ENCODE data around the gene HMOX2. TPM values are rescaled to one million over a fixed set of nuclear protein-coding genes. Genes with fewer than 3 reads are reported as not detected.
A peak's percentile ranks its signal among the peaks of the same experiment; 100 is the strongest.

HMOX2 gene
- total and polyA plus RNA-seq, 3 experiments from 2014 or later: 87.5 to 178 (median 95.2) TPM

DNA sequence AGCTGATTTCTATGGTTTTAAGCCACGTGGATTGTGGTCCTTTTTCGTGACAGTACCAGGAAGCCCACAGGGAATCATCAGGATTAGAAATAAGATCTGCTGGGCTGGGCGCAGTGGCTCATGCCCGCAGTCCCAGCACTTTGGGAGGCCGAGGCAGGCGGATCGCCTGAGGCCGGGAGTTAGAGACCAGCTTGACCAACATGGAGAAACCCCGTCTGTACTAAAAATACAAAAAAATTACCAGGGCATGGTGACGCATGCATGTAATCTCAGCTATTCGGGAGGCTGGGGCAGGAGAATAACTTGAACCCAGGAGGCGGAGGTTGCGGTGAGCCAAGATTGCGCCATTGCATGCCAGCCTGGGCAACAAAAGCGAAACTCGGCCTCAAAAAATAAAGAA, 8.3 kb upstream of the HMOX2 start:
- Histone ChIP-seq H3K36me3 (ENCODE audit: insufficient read depth, low read length) (peaks cover 12% of the 10 kb centered on the region), H3K4me1 (ENCODE audit: insufficient read depth, low read length) (peaks cover 28% of the 10 kb centered on the region), H3K27ac (ENCODE audit: low read depth, low read length) (no peak overlapping the region), H3K4me3 (ENCODE audit: low read length) (no peak overlapping the region), H3K27me3 (ENCODE audit: insufficient read depth, low read length, poor library complexity, severe bottlenecking) (no peaks in the 10 kb centered on the region), H3K9me3 (ENCODE audit: low read length) (no peaks in the 10 kb centered on the region)
- Mint-ChIP-seq H3K27ac (peak overlapping the region in 1 of 8 donors; percentile 98), H3K36me3 (peaks cover 7 to 58% (median 15%) of the 10 kb centered on the region in 3 donors), H3K4me1 (peaks cover 30 to 40% (median 34%) of the 10 kb centered on the region in 3 donors), H3K27me3 (no peaks in the 10 kb centered on the region), H3K4me3 (no peak overlapping the region), H3K9me3 (no peaks in the 10 kb centered on the region)
- no peak for DNase-seq
- ChIA-PET POLR2A (no interaction called here), CTCF (interaction anchor here (1.0 kb wide), 1 partner anchor 38 kb away, joined by 3 read pairs; no protein-coding TSS in a partner anchor)

DNA sequence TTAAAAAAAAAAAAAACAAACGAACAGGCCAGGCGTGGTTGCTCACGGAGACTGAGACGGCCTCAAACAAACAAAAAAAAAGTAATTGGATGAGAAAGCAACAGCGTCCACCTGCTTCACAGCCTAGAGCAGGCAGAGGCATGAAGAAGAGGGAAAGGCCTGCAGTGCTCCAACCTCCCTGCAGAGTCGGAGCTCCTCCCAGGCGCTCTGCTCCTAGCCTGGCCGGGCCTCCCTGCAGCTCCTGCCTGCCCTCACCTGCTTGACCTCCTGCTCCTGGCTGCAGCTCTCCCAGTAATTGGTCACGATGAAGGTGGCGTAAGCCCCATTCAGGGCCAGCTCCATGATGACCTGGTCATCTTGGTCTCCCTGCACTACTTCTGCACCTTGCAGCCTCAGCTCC, 7.2 kb upstream of the HMOX2 start:
- Histone ChIP-seq H3K4me1 (ENCODE audit: insufficient read depth, low read length) (peaks cover 30% of the 10 kb centered on the region), H3K27me3 (ENCODE audit: insufficient read depth, low read length, poor library complexity, severe bottlenecking) (no peaks in the 10 kb centered on the region), H3K4me3 (ENCODE audit: low read length) (no peak overlapping the region), H3K27ac (ENCODE audit: low read depth, low read length) (no peak overlapping the region), H3K9me3 (ENCODE audit: low read length) (no peaks in the 10 kb centered on the region), H3K36me3 (ENCODE audit: insufficient read depth, low read length) (peaks cover 12% of the 10 kb centered on the region)
- ChIA-PET POLR2A (interaction anchor here (0.5 kb wide), 1 partner anchor 33 kb away, joined by 3 read pairs; no protein-coding TSS in a partner anchor), CTCF (interaction anchor here (1.7 kb wide), 1 partner anchor 9 kb away, joined by 4 read pairs; no protein-coding TSS in a partner anchor)
- no peak overlapping the region for H3K4me3 Mint-ChIP-seq
- peaks cover 7 to 49% (median 15%) of the 10 kb centered on the region in 3 donors for H3K36me3 Mint-ChIP-seq
- H3K27ac Mint-ChIP-seq: peak overlapping the region in 5 of 8 donors; percentile 23 to 68 (median 54)
- H3K4me1 Mint-ChIP-seq: peaks cover 35 to 47% (median 44%) of the 10 kb centered on the region in 3 donors
- no peaks in the 10 kb centered on the region for H3K9me3 Mint-ChIP-seq
- DNase-seq: no peak
- no peaks in the 10 kb centered on the region for H3K27me3 Mint-ChIP-seq

DNA sequence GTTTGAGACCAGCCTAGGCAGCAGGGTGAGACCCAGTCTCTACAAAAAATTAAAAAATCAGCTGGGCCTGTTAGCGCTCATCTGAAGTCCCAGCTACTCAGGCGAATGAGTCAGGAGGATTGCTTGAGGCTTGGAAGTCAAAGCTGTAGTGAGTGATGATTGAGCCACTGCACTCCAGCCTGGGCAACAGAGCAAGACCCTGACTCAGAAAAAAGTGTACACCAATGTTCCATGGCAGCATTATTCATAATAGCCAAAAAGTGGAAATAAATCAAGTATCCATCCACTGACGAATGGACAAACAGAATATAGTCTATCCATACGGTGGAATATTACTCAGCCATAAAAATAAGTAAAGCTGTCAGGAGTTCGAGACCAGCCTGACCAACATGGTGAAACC, 4.3 kb upstream of the HMOX2 start:
- Histone ChIP-seq H3K4me1 (ENCODE audit: insufficient read depth, low read length) (peaks cover 27% of the 10 kb centered on the region), H3K9me3 (ENCODE audit: low read length) (no peaks in the 10 kb centered on the region), H3K36me3 (ENCODE audit: insufficient read depth, low read length) (peaks cover 5% of the 10 kb centered on the region), H3K27ac (ENCODE audit: low read depth, low read length) (no peak overlapping the region), H3K27me3 (ENCODE audit: insufficient read depth, low read length, poor library complexity, severe bottlenecking) (no peaks in the 10 kb centered on the region), H3K4me3 (ENCODE audit: low read length) (no peak overlapping the region)
- peak overlapping the region in 6 of 8 donors; percentile 40 to 89 (median 57) for H3K27ac Mint-ChIP-seq
- no peak for DNase-seq
- ChIA-PET POLR2A (interaction anchor here (1.3 kb wide), 1 partner anchor 34 kb away, joined by 3 read pairs; no protein-coding TSS in a partner anchor), CTCF (interaction anchor here (1.7 to 1.9 kb wide), 2 partner anchors 33 to 35 kb away, joined by 4 to 5 read pairs; no protein-coding TSS in a partner anchor)
- peaks cover 2 to 30% (median 5%) of the 10 kb centered on the region in 3 donors for H3K36me3 Mint-ChIP-seq
- no peaks in the 10 kb centered on the region for H3K9me3 Mint-ChIP-seq
- H3K27me3 Mint-ChIP-seq: no peaks in the 10 kb centered on the region
- peak overlapping the region in 1 of 7 donors; percentile 65 for H3K4me3 Mint-ChIP-seq
- H3K4me1 Mint-ChIP-seq: peaks cover 25 to 40% (median 39%) of the 10 kb centered on the region in 3 donors

DNA sequence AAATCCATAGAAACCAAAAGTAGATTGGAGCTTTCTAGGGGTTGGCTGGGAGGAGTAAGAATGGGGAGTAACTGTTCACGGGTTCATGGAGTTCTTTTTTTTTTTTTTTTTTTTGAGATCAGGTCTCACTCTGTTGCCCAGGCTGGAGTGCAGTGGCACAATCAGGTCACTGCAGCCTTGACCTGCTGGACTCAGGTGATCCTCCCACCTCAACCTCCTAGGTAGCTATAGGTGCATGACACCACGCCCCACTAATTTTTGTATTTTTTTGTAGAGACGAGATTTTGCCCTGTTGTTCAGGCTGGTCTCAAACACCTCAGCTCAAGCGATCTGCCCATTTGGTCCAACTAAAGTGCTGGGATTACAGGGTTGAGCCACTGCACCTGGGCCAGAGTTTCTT, 3.3 kb upstream of the HMOX2 start:
- no peaks in the 10 kb centered on the region for H3K27me3 ChIP-seq (ENCODE audit: insufficient read depth, low read length, poor library complexity, severe bottlenecking)
- peaks cover 27% of the 10 kb centered on the region for H3K4me1 ChIP-seq (ENCODE audit: insufficient read depth, low read length)
- ChIA-PET CTCF (interaction anchor here (1.0 to 1.7 kb wide), 2 partner anchors 34 to 67 kb away, joined by 3 to 5 read pairs; no protein-coding TSS in a partner anchor), POLR2A (interaction anchor here (0.6 to 1.2 kb wide), 3 partner anchors 33 to 505 kb away, joined by 3 to 6 read pairs (median 4); no protein-coding TSS in a partner anchor)
- no peak overlapping the region for H3K4me3 ChIP-seq (ENCODE audit: low read length)
- H3K36me3 ChIP-seq (ENCODE audit: insufficient read depth, low read length): no peaks in the 10 kb centered on the region
- H3K27ac ChIP-seq (ENCODE audit: low read depth, low read length): no peak overlapping the region
- Mint-ChIP-seq H3K4me3 (peak overlapping the region; percentile 19 to 99 (median 85)), H3K4me1 (peaks cover 30 to 46% (median 46%) of the 10 kb centered on the region in 3 donors), H3K9me3 (no peaks in the 10 kb centered on the region), H3K27ac (peak overlapping the region; percentile 59 to 92 (median 82)), H3K27me3 (no peaks in the 10 kb centered on the region), H3K36me3 (peaks cover 2 to 28% (median 3%) of the 10 kb centered on the region in 3 donors)
- no peaks in the 10 kb centered on the region for H3K9me3 ChIP-seq (ENCODE audit: low read length)
- DNase-seq: no peak

DNA sequence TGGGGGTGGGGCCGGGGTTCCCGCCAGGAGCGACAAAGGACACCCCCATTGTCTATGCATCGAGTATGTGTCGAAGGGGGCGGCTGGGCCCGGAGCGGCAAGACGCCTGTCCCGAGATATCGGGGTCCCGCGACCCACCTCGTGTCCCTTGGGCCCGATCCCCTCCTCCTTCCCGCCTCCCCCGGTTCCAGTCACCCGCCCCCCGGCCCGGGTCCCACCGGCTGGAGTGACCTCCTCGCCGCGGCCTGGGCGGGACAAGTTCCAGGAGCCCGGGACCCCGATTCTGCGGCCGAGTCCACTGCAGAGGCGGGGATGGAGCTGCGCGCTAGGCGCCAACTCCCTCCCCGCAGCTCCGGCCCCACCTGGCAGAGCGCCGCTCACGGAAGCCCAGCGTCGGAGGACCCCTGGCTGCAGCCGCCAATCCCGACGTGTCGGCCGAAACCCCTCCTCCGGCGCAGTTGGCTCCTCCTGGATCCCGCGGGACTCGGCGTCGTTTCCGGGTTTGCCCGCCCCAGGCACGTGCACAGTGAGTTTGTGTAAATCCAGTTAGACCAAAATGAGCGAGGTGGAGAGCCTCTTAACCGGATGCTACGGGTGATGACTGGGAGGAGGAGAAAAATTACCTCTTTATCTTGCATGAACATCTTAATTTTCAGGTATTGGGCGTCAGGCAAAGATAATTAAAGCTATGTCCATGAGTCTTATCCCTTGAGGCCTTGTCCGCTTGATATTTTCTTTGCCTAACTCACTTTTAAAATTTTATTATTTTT, 1.8 kb upstream of the HMOX2 start, which contains the start of gene NMRAL1:
NMRAL1 (minus strand) TSS at position 434 of the 770 bp plus-strand sequence. CDS start 493 bp downstream, outside the sequence.
- peak; percentile 82 to 92 (median 89) for DNase-seq
- Mint-ChIP-seq H3K4me1 (peaks cover 37 to 59% (median 52%) of the 10 kb centered on the region in 3 donors), H3K27ac (peak within 1 kb of the TSS; percentile 63 to 97 (median 88)), H3K9me3 (no peaks in the 10 kb centered on the region), H3K36me3 (peaks cover 0 to 26% (median 2%) of the 10 kb centered on the region in 3 donors), H3K4me3 (peak within 1 kb of the TSS; percentile 82 to 99 (median 86)), H3K27me3 (no peaks in the 10 kb centered on the region)
- H3K4me3 ChIP-seq (ENCODE audit: low read length): peak within 1 kb of the TSS; percentile 68
- H3K27ac ChIP-seq (ENCODE audit: low read depth, low read length): peak within 1 kb of the TSS; percentile 69
- ChIA-PET POLR2A (interaction anchor here (0.6 to 5.1 kb wide), 5 partner anchors 8 to 117 kb away, joined by 3 to 42 read pairs (median 8); partner anchors contain the start of gene CORO7), CTCF (interaction anchor here (1.0 to 6.8 kb wide), 5 partner anchors 15 to 141 kb away, joined by 3 to 87 read pairs (median 41); no protein-coding TSS in a partner anchor)
- no peaks in the 10 kb centered on the region for H3K27me3 ChIP-seq (ENCODE audit: insufficient read depth, low read length, poor library complexity, severe bottlenecking)
- H3K36me3 ChIP-seq (ENCODE audit: insufficient read depth, low read length): no peaks in the 10 kb centered on the region
- H3K4me1 ChIP-seq (ENCODE audit: insufficient read depth, low read length): peaks cover 42% of the 10 kb centered on the region
- no peaks in the 10 kb centered on the region for H3K9me3 ChIP-seq (ENCODE audit: low read length)

DNA sequence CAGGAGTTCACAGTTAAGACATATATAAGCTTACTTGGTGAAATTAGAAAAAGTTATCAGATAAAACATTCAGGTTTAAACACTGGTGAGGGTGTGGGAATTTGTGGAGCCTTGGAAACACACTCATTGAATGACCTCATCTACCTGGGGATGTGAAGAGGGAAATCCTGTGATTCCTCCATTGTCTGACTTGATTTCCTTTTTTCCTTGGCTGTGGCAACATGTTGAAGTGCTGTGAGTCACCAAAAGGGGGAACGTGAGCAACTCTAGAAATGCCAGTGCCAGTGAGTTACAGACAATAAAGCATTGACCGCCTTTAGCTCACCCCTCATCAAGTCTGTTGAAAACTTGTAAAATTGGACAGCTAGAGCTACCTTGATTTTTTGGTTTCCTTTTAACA, 1.8 kb downstream of the HMOX2 start:
- peak overlapping the region; percentile 55 for H3K4me3 ChIP-seq (ENCODE audit: low read length)
- H3K4me1 ChIP-seq (ENCODE audit: insufficient read depth, low read length): peaks cover 59% of the 10 kb centered on the region
- peak in 1 of 5 donors; percentile 33 for DNase-seq
- H3K27ac Mint-ChIP-seq: peak overlapping the region; percentile 66 to 97 (median 92)
- H3K36me3 Mint-ChIP-seq: peaks cover 0 to 28% (median 2%) of the 10 kb centered on the region in 3 donors
- H3K4me3 Mint-ChIP-seq: peak overlapping the region; percentile 92 to 99 (median 93)
- no peak overlapping the region for H3K27ac ChIP-seq (ENCODE audit: low read depth, low read length)
- H3K4me1 Mint-ChIP-seq: peaks cover 52 to 65% (median 60%) of the 10 kb centered on the region in 3 donors
- H3K27me3 ChIP-seq (ENCODE audit: insufficient read depth, low read length, poor library complexity, severe bottlenecking): no peaks in the 10 kb centered on the region
- POLR2A ChIA-PET: interaction anchor here (0.6 to 5.1 kb wide), 6 partner anchors 10 to 71 kb away, joined by 3 to 42 read pairs (median 6); partner anchors contain the start of gene CDIP1
- CTCF ChIA-PET: interaction anchor here (0.9 to 6.8 kb wide), 14 partner anchors 8 to 146 kb away, joined by 3 to 87 read pairs (median 5); partner anchors contain the start of gene CDIP1
- no peaks in the 10 kb centered on the region for H3K27me3 Mint-ChIP-seq
- peaks cover 8% of the 10 kb centered on the region for H3K36me3 ChIP-seq (ENCODE audit: insufficient read depth, low read length)
- no peaks in the 10 kb centered on the region for H3K9me3 ChIP-seq (ENCODE audit: low read length)
- no peaks in the 10 kb centered on the region for H3K9me3 Mint-ChIP-seq

DNA sequence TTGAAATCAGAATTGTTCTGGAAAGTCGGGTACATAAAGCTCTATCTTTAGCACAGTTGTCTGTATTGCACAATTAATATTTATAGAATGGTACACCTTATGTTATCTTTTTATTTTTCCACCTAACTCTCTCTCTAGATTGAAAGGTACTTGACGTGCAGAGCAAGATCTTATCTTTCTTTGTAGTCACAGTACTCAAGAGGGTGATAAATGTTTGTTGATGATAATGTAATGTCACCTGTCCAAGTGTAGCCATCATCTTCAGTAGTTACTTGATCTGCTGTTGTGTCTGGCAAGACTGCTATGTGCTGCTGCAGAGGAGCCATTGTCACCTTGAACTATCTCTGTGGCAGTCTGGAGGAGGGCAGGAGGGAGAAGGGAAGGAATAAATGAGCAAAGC, 5.3 kb downstream of the HMOX2 start:
- ChIA-PET CTCF (interaction anchor here (0.7 to 1.7 kb wide), 3 partner anchors 16 to 178 kb away, joined by 3 to 8 read pairs (median 3); no protein-coding TSS in a partner anchor), POLR2A (interaction anchor here (0.7 kb wide), 1 partner anchor 22 kb away, joined by 3 read pairs; no protein-coding TSS in a partner anchor)
- Histone ChIP-seq H3K36me3 (ENCODE audit: insufficient read depth, low read length) (peaks cover 26% of the 10 kb centered on the region), H3K4me1 (ENCODE audit: insufficient read depth, low read length) (peaks cover 50% of the 10 kb centered on the region), H3K27ac (ENCODE audit: low read depth, low read length) (no peak overlapping the region), H3K27me3 (ENCODE audit: insufficient read depth, low read length, poor library complexity, severe bottlenecking) (no peaks in the 10 kb centered on the region), H3K4me3 (ENCODE audit: low read length) (no peak overlapping the region), H3K9me3 (ENCODE audit: low read length) (no peaks in the 10 kb centered on the region)
- H3K4me3 Mint-ChIP-seq: peak overlapping the region in 6 of 7 donors; percentile 9 to 50 (median 22)
- H3K27me3 Mint-ChIP-seq: no peaks in the 10 kb centered on the region
- H3K36me3 Mint-ChIP-seq: peaks cover 0 to 57% (median 11%) of the 10 kb centered on the region in 3 donors
- H3K9me3 Mint-ChIP-seq: no peaks in the 10 kb centered on the region
- H3K4me1 Mint-ChIP-seq: peaks cover 50 to 64% (median 63%) of the 10 kb centered on the region in 3 donors
- no peak for DNase-seq
- H3K27ac Mint-ChIP-seq: peak overlapping the region; percentile 1 to 94 (median 76)
